Mesenteric fat pad (tissue), 1 donor: ENCODE measurements around the gene MAT1A. TPM values are rescaled to one million over a fixed set of nuclear protein-coding genes. Genes with fewer than 3 reads are reported as not detected.
"Not testable (repeated sequence)": the region's sequence is repeated elsewhere in the genome, so short reads cannot be mapped to it uniquely, and the experiment has no call there.

Experiments
- DNase-seq: peaks from one replicate; pipeline ENCODE4 v3.0.0-alpha.2; 2020; ENCODE audit warnings: low spot score
- long read RNA-seq: library from polyadenylated mRNA; unstranded; transcript quantifications from one replicate; pipeline ENCODE4 v2.0.0, GENCODE V29; 2020
- total RNA-seq: library from RNA; stranded (reverse); fragmentation: NEBNext Ultra II Directional; extraction: Animal tissue kit (Norgen Biotek cat#: 25700); gene quantifications from one replicate; pipeline ENCODE4 v1.2.1, GENCODE V29; 2021
- donor health status: DM: yes; HTN: yes; CAD: no.

The MAT1A gene
- 0.13 TPM for total RNA-seq
- long read RNA-seq = 0 reads

- no peak for DNase-seq
Measured at GRCh38 chr10:80289451-80290287, at the start of gene MAT1A. MAT1A (minus strand) TSS chr10:80289658; CDS start chr10:80289423, 235 bp downstream.

DNA sequence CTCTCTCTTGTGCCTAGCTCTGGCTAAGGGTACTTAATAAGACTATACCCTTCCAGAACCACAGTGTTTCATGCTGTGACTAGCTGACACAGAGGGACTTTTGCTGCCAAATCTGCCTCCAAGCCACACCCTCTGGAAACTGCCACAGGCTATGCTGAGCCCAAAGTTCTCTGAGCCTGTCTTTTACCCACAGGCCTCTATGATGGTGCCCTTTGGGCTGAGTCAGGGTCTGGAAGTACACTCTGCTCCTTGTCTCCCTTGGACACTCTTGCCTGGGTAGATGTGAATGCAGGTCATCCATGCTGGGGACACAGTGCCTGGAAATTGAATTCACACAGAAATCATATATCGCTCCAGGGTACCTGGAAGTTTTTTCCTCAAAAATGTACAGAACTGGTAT, 44.5 kb upstream of the MAT1A start:
- no peak for DNase-seq

DNA sequence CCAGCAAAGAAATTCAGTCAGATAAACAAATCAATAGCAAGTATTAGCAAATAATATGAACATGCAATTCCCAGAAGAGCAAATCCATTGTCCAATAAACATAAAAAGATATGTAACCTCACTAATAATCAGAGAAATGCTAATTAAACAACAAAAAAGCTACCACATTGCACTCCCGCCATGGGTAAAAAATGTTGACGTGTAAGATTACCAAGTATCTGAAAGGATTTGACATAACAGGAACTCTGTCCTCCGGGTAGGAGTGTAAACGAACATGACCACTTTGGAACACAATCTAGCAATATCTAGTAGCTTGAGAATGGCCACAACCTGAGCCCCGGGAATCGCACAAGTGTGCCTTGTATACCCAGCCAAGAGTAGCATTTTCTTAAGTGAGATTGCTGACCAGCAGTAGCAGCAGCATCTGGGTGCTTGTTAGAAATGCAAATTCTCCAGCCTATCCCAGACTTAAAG, 35.5 kb upstream of the MAT1A start:
- DNase-seq = no peak

- no peak for DNase-seq
Measured at GRCh38 chr10:80324086-80324485, 34.6 kb upstream of the MAT1A start.

GRCh38 chr10:80323311-80323710, 33.9 kb upstream of the MAT1A start:
- no peak for DNase-seq

- no peak for DNase-seq
Measured at GRCh38 chr10:80322711-80323110, 33.3 kb upstream of the MAT1A start.

- DNase-seq = no peak
Measured at GRCh38 chr10:80322158-80322557, 32.7 kb upstream of the MAT1A start.

- no peak for DNase-seq
Measured at GRCh38 chr10:80321183-80321582, 31.7 kb upstream of the MAT1A start.

DNA sequence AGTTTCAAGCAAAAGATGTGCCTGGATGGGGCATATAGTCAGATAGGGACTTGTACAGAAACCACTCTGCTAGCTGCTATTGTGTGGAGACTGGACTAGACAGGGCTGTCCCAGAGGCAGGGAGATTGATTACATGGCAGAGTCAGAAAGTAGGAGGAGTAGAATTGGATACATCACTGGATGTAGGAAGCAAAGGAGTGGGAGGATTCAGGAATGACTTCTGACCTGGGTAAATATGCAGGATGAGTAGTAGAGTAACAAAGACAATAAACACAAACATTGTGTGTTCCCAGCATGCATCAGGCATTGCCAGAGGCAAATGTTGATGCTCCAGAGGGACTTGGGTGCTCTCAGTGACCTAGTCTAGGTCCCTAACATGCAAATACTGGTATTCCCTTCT, 30.9 kb upstream of the MAT1A start:
- no peak for DNase-seq

- DNase-seq = no peak
Measured at GRCh38 chr10:80319725-80320290, 30.4 kb upstream of the MAT1A start.

GRCh38 chr10:80319318-80319717, 29.9 kb upstream of the MAT1A start:
- DNase-seq = no peak

DNA sequence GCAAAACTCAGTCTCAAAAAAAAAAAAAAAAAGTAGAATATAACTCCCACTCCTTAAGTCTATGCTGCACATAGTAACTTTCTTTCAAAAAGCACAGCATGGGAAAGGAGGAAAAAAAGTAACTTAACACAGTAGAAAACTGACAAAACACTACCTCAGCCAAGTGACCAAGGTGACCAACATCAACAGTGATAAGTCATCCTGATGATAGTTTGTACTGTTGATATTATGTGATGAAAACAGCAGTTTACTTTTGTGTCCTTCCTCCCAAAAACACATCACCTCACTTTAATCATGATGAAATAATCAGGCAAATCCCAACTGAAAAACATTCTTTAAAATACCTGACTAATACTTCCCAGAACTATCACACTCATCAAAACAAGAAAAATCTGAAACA, 29.3 kb upstream of the MAT1A start:
- no peak for DNase-seq

DNA sequence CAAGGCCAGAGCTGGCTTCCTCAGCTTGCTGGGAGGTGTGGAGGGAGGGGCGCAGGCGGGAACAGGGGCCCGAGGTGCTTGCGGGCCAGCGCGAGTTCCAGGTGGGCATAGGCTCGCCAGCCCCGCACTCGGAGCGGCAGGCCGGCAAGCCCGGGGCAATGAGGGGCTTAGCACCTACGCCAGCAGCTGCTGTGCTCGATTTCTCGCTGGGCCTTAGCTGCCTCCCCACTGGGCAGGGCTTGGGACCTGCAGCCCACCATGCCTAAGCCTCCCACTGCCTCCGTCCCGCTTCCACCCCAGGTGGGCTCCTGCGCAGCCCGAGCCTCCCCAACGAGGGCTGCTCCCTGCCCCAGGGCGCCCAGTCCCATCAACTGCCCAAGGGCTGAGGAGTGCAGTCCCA, 25.9 kb upstream of the MAT1A start:
- no peak for DNase-seq

DNA sequence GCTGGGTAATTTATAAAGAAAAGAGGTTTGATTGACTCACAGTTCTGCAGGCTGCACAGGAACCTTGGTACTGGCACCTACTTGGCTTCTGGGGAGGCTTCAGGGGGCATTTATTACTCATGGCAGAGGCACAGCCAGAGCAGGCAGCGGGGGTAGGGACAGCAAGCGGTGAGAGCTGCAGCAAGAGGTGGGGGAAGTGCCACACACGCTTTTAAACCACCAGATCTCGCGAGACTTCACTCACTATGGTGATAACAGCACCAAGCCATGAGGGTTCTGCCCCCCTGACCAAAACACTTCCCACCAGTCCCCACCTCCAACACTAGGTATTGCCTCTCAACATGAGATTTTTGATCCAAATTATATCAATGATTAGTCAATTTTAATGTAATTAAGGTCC, 24.1 kb upstream of the MAT1A start:
- no peak for DNase-seq

GRCh38 chr10:80305989-80306388, 16.5 kb upstream of the MAT1A start:
- not testable (repeated sequence) for DNase-seq

- DNase-seq = no peak
Measured at GRCh38 chr10:80296942-80297341, 7.5 kb upstream of the MAT1A start.

DNA sequence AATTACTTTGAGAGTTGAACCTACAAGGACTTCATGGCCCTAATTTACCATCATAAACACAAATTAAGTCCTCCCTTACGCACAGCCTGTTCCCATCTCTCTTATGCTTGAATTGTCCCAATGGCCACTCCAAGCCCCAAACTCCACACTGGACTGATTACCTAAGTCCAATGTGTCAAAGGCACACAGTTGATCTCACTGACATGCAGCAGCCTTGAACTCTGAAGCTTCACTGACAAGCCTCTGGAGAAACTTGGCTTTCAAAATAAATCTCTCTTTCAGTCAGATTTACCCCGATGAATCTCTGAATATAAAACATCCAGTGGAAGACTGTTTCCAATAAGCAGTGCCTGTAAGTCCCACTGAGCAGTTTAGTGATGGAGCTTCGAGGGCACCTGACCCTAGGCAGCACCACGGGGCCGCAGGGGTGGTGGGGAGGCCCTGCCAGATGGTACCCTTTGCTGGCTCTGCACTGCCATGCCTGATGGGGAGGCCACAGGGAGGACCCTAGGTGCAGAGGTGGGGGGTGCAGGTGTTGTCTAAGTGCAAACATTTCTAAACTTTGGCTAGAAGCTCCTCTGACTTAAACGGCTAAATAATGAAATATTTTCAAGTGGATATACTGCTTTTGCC, 3.3 kb upstream of the MAT1A start:
- DNase-seq = no peak

- DNase-seq = no peak
Measured at GRCh38 chr10:80290474-80291220, 1.2 kb upstream of the MAT1A start.

GRCh38 chr10:80288849-80289248, 609 bp downstream of the MAT1A start:
- DNase-seq = no peak

GRCh38 chr10:80284522-80284921, 4.9 kb downstream of the MAT1A start:
- peak; percentile 80 for DNase-seq

DNA sequence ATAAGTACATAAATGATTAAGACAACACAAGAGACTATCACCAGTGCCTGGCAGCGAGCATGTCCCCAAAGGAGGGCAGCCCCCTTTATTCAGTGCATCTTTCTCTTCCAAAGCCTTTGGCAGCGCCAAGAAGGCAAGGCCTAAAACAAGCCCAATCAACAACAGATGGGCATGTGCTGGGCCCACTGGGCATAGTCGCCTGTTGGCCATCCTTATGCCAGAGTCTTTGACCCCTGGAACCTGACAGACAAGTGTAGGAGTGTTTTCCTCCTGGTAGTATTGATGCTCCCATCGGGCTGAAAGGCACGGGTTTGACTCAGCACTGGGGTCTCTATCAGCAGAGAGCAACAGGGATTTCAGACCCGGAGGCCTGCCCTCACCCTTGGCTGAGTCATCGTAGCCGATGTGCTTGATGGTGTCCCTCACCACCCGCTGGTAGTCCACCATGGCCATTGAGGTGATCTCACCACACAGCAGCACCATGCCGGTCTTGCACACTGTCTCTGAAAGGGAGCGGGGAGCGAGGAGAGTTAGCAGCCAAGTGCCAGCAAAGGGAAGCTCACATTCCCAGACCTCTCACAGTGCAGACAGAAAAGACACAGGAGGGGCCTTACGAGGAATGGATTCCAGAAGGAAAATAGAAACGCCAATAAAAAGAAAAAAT, 5.8 kb downstream of the MAT1A start:
- peak; percentile 64 for DNase-seq
